Astrocyte of the spinal cord (primary cell): ENCODE results near the gene RBM47.
"Not testable (repeated sequence)": the region's sequence is repeated elsewhere in the genome, so short reads cannot be mapped to it uniquely, and the experiment has no call there.

Experiments
- DNase-seq: peaks from one replicate; pipeline ENCODE4 v3.0.0; 2011; ENCODE audit warnings: low read depth, low spot score
- H3K4me3 ChIP-seq: 2 replicates; pipeline ENCODE4 v1.5.1; 2011; ENCODE audit warnings: low read depth, mild to moderate bottlenecking, low read length, moderate library complexity
- CTCF ChIP-seq: IDR thresholded peaks from 2 replicates; pipeline ENCODE4 v1.5.1; 2012; ENCODE audit warnings: low read depth, mild to moderate bottlenecking, low read length, inconsistent platforms
- in situ Hi-C: cut with HindIII; loops from 2 replicates; pipeline ENCODE4 v1.10.0; 2017; ENCODE audit warnings: low sequenced_read_pairs

The RBM47 gene

GRCh38 chr4:40525752-40526598 is 103.7 kb downstream of the RBM47 start:
- peak; percentile 82 for DNase-seq
- in situ Hi-C loops = no loop called here
- TF ChIP-seq CTCF = no peak

GRCh38 chr4:40524366-40525041 is 105.2 kb downstream of the RBM47 start:
- DNase-seq = peak; percentile 52
- in situ Hi-C loops = no loop called here
- H3K4me3 ChIP-seq = no peak overlapping the region
- TF ChIP-seq CTCF = no peak

More at GRCh38 chr4:40525752-40526598, 103.7 kb downstream of the RBM47 start:
- H3K4me3 ChIP-seq = no peak overlapping the region

GRCh38 chr4:40523581-40523980 is 106.1 kb downstream of the RBM47 start:
- in situ Hi-C loops = no loop called here
- no peak for TF ChIP-seq CTCF

GRCh38 chr4:40521957-40522356 is 107.7 kb downstream of the RBM47 start:
- TF ChIP-seq CTCF = no peak
- no peak overlapping the region for H3K4me3 ChIP-seq
- in situ Hi-C loops = no loop called here
- DNase-seq = no peak

More at GRCh38 chr4:40523581-40523980, 106.1 kb downstream of the RBM47 start:
- DNase-seq = no peak
- no peak overlapping the region for H3K4me3 ChIP-seq

GRCh38 chr4:40520533-40520932 is 109.1 kb downstream of the RBM47 start:
- no peak for TF ChIP-seq CTCF
- in situ Hi-C loops = no loop called here

GRCh38 chr4:40517081-40517480 is 112.6 kb downstream of the RBM47 start:
- H3K4me3 ChIP-seq, in situ Hi-C loops, DNase-seq: not testable (repeated sequence)

More at GRCh38 chr4:40520533-40520932, 109.1 kb downstream of the RBM47 start:
- H3K4me3 ChIP-seq = no peak overlapping the region
- DNase-seq = no peak

GRCh38 chr4:40516651-40517050 is 113.0 kb downstream of the RBM47 start:
- in situ Hi-C loops = no loop called here
- no peak overlapping the region for H3K4me3 ChIP-seq
- TF ChIP-seq CTCF = no peak
- DNase-seq = no peak
